T-helper 1 cell treated with Interleukin-12 subunit alpha and Interleukin-12 subunit beta and Interleukin-4 antibody, amounts not matched to agents 30 μg/mL and 1 μg/mL, for 36 hours (primary cell): ENCODE data around the gene MPP2.

Source experiments
- H3K27ac Mint-ChIP-seq: one replicate; pipeline ENCODE4 v1.8.0; 2021; ENCODE audit warnings: mild to moderate bottlenecking, mixed read lengths
- H3K27me3 Mint-ChIP-seq: one replicate; pipeline ENCODE4 v1.8.0; 2021; ENCODE audit warnings: low read depth, mixed read lengths
- H3K36me3 Mint-ChIP-seq: one replicate; pipeline ENCODE4 v1.8.0; 2021; ENCODE audit warnings: low read depth, mixed read lengths
- H3K4me1 Mint-ChIP-seq: one replicate; pipeline ENCODE4 v1.8.0; 2021; ENCODE audit warnings: low read depth, mixed read lengths
- H3K4me3 Mint-ChIP-seq: one replicate; pipeline ENCODE4 v1.8.0; 2021; ENCODE audit warnings: mild to moderate bottlenecking, moderate library complexity, mixed read lengths
- H3K9me3 Mint-ChIP-seq: one replicate; pipeline ENCODE4 v1.8.0; 2021; ENCODE audit warnings: mixed read lengths

The MPP2 gene

DNA sequence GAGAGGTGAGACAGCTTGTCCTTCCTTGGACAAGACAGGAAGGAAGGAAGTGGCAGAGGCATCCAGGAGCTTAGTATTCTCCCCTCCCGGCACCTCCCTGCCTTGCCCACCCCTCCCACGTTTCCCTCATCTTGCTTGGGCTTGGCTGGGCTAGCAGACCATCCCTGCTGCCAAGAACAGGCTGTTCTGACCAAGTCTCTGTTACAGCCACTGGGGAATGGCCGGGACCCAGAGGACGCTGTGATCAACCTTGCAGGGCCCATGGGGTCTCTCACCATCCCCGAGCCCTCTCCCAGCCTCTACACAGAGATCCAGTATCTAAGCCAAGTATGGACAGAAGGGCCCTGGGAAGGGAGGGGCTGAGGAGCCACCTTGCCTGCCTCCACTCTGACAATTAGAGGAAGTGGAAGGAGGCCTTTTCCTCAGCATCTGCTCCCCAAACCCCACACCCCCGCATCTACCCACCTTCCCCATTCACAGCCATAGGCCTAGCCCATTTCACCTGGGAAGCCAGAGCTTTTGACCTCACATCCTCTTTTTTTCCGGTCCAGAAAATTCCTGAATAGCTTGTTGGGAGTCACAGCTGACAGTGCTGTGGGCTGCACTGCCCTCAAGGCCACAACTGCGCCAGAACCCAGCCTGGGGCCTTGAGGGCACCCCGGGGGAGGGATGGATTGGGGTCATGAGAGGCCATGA, 46.3 kb downstream of the MPP2 start:
- Mint-ChIP-seq H3K27me3 (no peaks in the 10 kb centered on the region), H3K36me3 (no peaks in the 10 kb centered on the region), H3K4me3 (no peak overlapping the region), H3K9me3 (no peaks in the 10 kb centered on the region), H3K27ac (no peak overlapping the region), H3K4me1 (no peaks in the 10 kb centered on the region)

DNA sequence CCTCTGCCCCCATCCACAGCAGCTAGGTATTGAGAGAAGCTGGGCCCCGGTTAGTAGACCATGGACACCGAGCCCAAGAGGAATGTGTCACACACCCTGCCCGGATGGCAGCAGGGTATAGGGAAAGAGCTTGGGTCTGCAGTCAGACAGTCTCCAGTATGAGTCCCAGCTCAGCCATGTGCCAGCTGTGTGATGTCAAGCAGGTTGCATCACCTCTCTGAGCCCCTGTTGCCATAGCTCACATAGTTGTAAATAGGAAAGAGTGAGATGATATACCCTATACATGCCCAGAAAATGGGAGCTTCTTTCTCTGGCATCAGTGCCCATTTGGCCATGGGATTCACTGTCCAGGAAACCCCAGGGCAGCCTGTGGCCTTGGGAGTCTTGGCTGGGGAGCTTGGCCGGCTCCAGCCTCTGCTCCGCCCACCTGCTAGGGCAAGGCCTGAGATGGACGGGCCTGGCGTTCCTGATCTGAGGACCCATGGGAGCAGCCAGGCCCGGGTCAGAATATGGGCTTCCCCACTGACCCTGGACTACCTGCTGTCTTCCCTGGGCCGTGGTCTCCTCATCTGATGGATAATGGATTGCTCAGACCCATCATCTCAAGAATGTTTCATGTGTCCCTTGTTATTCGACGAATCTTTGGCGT, 47.1 kb downstream of the MPP2 start:
- H3K27ac Mint-ChIP-seq: no peak overlapping the region
- H3K36me3 Mint-ChIP-seq: no peaks in the 10 kb centered on the region
- no peaks in the 10 kb centered on the region for H3K4me1 Mint-ChIP-seq
- no peak overlapping the region for H3K4me3 Mint-ChIP-seq
- no peaks in the 10 kb centered on the region for H3K27me3 Mint-ChIP-seq
- H3K9me3 Mint-ChIP-seq: no peaks in the 10 kb centered on the region

DNA sequence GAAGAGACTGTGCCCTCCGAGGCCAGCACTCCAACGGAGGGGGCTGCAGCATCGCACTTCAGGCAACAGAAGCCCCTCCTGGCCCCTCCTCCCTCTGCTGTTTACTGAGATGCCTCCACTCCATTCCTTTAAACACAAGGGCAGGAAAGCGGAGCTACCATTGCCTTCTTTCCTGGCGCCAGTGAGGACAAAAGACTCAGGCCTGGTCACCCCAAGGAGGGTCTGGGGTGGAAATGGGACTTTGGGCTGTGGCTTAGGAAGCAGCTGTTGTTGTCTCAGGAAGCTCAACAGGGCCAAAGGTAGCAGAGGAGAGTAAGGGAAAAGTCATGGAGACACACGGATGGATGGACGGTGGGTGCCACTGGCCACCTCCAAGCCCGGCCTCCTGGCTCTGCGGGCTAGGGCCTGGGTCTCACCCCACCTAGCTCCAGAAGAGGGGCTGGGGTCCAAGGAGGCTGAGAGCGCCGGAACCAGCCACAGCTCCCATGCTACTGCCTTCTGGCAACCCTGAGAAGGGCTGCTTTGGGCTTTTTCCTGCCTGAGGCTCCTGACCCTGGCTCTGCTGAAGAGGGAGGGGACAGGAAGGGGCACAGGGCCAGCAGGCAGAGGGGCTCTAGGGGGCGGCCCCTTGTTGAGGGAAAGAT, 49.3 kb downstream of the MPP2 start:
- Mint-ChIP-seq H3K27me3 (no peaks in the 10 kb centered on the region), H3K27ac (no peak overlapping the region), H3K4me1 (no peaks in the 10 kb centered on the region), H3K4me3 (no peak overlapping the region), H3K36me3 (no peaks in the 10 kb centered on the region), H3K9me3 (no peaks in the 10 kb centered on the region)

DNA sequence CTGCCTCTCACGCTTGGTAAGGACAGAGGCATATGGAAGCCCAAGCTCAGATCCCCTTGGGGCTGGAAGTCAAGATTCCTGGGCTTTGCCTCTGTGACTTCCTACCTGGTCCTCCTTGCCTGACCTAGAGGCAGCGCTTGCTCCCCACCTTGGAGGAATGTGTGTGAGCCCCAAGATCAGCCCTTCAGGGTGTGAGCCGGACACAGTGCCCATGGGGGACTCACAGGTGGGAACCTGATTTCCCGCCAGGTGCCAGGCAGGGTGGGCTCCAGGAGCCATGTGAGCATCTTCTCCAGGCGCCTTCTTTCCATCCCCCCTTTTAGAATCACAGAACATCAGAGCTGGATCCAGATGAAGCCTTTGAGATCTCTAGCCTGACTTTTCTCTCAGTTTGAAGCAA, 50.2 kb downstream of the MPP2 start:
- Mint-ChIP-seq H3K36me3 (no peaks in the 10 kb centered on the region), H3K27ac (no peak overlapping the region), H3K4me3 (no peak overlapping the region), H3K4me1 (no peaks in the 10 kb centered on the region), H3K27me3 (no peaks in the 10 kb centered on the region), H3K9me3 (no peaks in the 10 kb centered on the region)

DNA sequence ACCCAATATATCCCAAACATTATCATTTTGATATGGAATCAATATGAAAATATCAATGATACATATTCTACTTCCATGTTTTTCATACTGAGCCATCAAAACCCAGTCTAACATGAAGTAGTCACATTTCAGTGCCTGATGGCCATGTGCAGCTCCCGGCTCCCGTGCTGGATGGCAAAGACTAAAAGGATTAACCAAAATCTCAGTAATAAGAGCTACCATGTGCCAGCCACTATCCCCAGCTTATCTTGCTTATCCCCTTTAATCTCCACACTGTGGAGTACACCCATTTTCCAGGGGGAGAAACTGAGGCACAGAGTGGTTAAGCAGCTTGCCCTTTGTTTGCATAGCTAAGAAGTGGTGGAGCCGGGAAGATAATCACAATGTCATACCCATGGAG, 51.2 kb downstream of the MPP2 start:
- Mint-ChIP-seq H3K27ac (no peak overlapping the region), H3K4me3 (no peak overlapping the region), H3K4me1 (no peaks in the 10 kb centered on the region), H3K36me3 (no peaks in the 10 kb centered on the region), H3K9me3 (no peaks in the 10 kb centered on the region), H3K27me3 (no peaks in the 10 kb centered on the region)

DNA sequence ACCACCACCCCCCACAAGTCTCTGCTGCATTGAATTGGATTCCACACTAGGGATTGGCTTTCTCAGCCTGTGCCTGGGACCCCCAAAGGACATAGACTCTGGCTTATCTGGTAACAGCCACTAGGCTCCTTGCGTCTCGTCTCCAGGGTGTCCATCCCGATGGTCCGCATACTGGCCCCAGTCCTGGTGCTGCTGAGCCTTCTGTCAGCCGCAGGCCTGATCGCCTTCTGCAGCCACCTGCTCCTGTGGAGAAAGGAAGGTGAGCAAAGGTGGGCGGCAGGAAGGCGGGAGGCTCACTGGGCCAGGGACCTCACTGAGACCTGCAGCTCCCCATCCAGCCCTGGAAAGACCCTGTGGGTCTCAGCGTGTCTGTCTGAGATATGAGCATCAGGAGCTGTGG, 52.3 kb downstream of the MPP2 start:
- H3K27me3 Mint-ChIP-seq: peaks cover under 1% of the 10 kb centered on the region
- no peaks in the 10 kb centered on the region for H3K9me3 Mint-ChIP-seq

DNA sequence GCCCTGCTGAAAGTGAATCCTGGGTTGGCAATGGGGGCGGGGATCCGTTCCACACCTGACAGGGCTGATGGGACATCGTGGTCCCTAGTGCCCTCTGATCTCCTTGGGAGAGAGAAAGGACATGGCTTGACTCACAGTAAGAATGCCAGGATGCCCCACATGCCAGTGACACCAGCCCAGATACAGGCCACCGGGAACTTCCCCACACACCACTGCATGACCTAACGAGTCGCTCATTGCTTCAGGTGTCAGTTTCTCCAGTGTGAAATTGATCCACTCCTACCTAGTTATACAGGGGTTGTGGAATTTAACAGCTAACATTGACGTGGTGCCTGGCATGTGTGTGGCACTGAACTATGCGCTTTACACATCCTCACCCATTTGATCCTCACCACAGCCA, 52.8 kb downstream of the MPP2 start:
- no peak overlapping the region for H3K4me3 Mint-ChIP-seq
- H3K27ac Mint-ChIP-seq: no peak overlapping the region
- H3K9me3 Mint-ChIP-seq: no peaks in the 10 kb centered on the region
- no peaks in the 10 kb centered on the region for H3K36me3 Mint-ChIP-seq
- peaks cover 5% of the 10 kb centered on the region for H3K27me3 Mint-ChIP-seq
- H3K4me1 Mint-ChIP-seq: no peaks in the 10 kb centered on the region

More for the DNA sequence above, 52.3 kb downstream of the MPP2 start:
- Mint-ChIP-seq H3K27ac (no peak overlapping the region), H3K4me1 (no peaks in the 10 kb centered on the region), H3K4me3 (no peak overlapping the region), H3K36me3 (no peaks in the 10 kb centered on the region)

DNA sequence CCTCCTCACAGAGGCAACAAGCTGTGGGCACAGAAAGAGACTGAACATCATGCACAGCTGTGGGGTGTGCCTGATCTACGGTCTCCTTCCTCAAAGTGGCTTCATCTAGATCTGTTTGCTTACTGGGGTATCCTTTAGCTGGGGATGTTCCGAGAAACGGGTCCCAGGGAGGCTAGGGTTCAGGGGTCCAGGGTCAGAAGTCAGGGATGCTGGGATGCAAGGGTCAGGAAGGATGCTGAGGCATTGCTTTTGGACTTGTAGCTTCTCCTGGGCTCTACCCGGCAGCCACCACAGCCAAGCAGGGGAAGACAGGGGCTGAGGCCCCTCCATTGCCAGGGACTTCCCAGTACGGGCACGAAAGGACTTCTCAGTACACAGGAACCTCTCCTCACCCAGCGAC, 53.8 kb downstream of the MPP2 start:
- peaks cover 5% of the 10 kb centered on the region for H3K27me3 Mint-ChIP-seq

DNA sequence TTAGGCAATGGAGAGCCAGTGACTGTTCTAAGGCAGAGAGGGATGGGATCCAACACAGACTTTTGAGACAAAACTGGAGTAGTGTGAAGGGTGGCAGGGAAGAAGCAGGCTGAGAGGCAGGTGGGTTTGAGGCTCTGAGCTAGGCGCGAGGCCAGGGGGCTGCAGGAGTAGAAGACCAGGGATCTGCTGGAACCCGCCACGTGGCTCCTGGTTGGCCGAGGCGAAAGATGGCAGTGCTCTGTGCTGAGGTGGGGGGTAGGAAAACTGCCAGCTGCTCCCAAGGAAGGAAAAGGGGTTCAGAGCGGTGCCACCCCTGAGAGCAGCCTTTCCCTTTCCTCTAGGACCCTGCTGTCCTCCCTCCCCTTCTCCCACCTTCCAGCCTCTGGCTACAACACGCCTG, 54.8 kb downstream of the MPP2 start:
- no peaks in the 10 kb centered on the region for H3K9me3 Mint-ChIP-seq
- no peak overlapping the region for H3K27ac Mint-ChIP-seq

More for the DNA sequence above, 53.8 kb downstream of the MPP2 start:
- Mint-ChIP-seq H3K27ac (no peak overlapping the region), H3K4me3 (no peak overlapping the region), H3K9me3 (no peaks in the 10 kb centered on the region), H3K4me1 (no peaks in the 10 kb centered on the region), H3K36me3 (no peaks in the 10 kb centered on the region)

DNA sequence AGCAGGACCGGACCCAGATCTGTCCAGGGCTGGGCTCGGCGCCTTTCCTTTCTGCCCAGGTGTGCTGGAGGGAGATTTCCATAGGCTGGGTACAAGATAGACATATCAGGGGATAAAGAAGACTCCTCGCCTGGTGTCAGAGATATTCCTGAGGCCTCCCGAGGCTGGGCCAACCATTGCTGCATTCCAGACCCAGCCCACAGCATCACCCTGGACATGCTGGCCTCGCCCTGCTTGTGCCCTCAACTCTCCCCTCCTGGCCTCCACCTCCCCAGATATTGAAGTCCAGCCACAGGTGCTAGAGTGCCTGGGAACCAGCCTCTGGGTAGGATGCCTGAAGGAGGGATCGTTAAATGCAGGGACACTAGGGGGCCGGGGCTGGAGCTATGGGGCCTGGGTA, 58.2 kb downstream of the MPP2 start:
- H3K9me3 Mint-ChIP-seq: no peaks in the 10 kb centered on the region

More for the DNA sequence above, 54.8 kb downstream of the MPP2 start:
- Mint-ChIP-seq H3K36me3 (no peaks in the 10 kb centered on the region), H3K27me3 (peaks cover 6% of the 10 kb centered on the region), H3K4me3 (no peak overlapping the region), H3K4me1 (no peaks in the 10 kb centered on the region)

DNA sequence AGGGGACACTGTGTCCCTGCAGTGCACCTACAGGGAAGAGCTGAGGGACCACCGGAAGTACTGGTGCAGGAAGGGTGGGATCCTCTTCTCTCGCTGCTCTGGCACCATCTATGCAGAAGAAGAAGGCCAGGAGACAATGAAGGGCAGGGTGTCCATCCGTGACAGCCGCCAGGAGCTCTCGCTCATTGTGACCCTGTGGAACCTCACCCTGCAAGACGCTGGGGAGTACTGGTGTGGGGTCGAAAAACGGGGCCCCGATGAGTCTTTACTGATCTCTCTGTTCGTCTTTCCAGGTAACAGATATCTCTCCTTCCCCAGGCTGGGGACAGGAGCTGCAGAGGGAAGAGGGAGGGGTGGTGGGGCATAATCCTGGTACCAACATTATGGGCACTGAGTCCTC, 58.7 kb downstream of the MPP2 start:
- H3K36me3 Mint-ChIP-seq: no peaks in the 10 kb centered on the region
- no peak overlapping the region for H3K4me3 Mint-ChIP-seq
- H3K9me3 Mint-ChIP-seq: no peaks in the 10 kb centered on the region
- no peak overlapping the region for H3K27ac Mint-ChIP-seq
- peaks cover 8% of the 10 kb centered on the region for H3K27me3 Mint-ChIP-seq
- no peaks in the 10 kb centered on the region for H3K4me1 Mint-ChIP-seq

More for the DNA sequence above, 58.2 kb downstream of the MPP2 start:
- no peak overlapping the region for H3K27ac Mint-ChIP-seq
- peaks cover 8% of the 10 kb centered on the region for H3K27me3 Mint-ChIP-seq
- no peaks in the 10 kb centered on the region for H3K4me1 Mint-ChIP-seq
- H3K4me3 Mint-ChIP-seq: no peak overlapping the region
- H3K36me3 Mint-ChIP-seq: no peaks in the 10 kb centered on the region

DNA sequence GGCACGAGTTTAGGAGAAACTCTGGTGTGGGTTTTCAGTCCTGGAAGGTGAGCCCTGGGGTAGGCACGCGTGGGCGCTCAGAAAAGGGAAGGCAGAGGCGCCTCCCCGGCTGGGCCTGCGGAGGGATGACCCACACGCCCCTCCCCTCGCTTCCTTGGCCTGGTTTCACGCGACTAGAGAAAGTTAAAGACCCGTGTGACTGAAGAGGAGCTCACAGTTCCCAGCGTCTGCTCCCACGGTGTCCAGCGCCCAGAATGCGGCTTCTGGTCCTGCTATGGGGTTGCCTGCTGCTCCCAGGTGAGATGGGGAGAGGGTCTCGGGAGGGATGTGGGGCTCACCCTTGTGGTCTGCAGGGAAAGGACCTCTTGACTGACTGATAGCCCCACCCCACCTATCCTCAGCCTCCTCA, 60.4 kb downstream of the MPP2 start, which contains the start of gene CD300LG:
Gene CD300LG (plus strand): TSS at position 214 of the 409 bp plus-strand sequence. CDS start 41 bp downstream, at position 255.
- H3K4me1 Mint-ChIP-seq: no peaks in the 10 kb centered on the region
- no peaks in the 10 kb centered on the region for H3K9me3 Mint-ChIP-seq
- H3K4me3 Mint-ChIP-seq: no peak within 1 kb of the TSS
- H3K27ac Mint-ChIP-seq: no peak within 1 kb of the TSS
- peaks cover 8% of the 10 kb centered on the region for H3K27me3 Mint-ChIP-seq
- H3K36me3 Mint-ChIP-seq: no peaks in the 10 kb centered on the region

DNA sequence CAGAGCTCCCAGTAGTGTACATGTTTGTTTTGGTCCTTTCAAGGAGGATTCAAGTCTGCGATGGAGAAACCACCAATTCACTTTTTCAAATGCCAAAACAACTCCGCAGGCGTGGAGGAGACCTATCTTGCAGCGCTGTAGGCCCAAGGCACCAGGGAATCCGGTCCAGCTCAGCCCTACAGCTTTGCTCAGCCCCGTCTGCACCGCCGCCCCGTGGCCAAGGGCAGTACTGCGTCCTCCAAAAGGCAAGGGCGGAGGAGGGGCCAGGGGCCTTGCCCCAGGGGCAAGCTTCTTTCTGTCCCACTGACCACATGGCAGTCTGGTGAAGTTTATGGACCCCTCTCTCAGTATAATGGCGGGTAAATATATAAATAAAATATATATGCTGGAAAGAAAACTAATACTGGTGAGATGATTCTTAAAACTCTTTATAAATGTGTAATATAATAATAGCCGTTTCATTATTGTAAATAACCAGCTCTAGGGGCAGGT, 61.1 kb downstream of the MPP2 start:
- H3K4me1 Mint-ChIP-seq: no peaks in the 10 kb centered on the region
- H3K4me3 Mint-ChIP-seq: no peak overlapping the region
- no peaks in the 10 kb centered on the region for H3K9me3 Mint-ChIP-seq
- peaks cover 8% of the 10 kb centered on the region for H3K27me3 Mint-ChIP-seq
- no peak overlapping the region for H3K27ac Mint-ChIP-seq
- H3K36me3 Mint-ChIP-seq: no peaks in the 10 kb centered on the region

DNA sequence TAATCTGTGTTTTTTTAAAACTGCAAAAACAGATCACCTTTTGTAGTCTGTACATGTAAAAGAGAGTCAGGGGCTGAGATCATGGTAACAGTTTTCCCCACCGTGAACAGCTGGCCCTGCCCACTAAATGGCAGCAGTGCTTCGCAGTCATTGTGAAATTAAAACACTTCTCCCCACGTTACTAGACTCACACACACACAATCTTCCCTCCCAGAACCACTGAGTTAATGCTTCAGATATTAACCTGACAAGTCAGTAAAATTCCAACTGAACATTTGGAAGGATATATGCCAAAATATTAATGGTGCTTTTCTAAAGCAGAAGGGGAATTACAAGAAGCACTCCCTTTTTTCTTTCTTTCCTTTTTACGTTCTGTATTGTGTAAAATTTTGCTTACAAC, 61.6 kb downstream of the MPP2 start:
- Mint-ChIP-seq H3K27ac (no peak overlapping the region), H3K9me3 (no peaks in the 10 kb centered on the region), H3K4me3 (no peak overlapping the region), H3K36me3 (no peaks in the 10 kb centered on the region), H3K4me1 (no peaks in the 10 kb centered on the region), H3K27me3 (peaks cover 8% of the 10 kb centered on the region)

DNA sequence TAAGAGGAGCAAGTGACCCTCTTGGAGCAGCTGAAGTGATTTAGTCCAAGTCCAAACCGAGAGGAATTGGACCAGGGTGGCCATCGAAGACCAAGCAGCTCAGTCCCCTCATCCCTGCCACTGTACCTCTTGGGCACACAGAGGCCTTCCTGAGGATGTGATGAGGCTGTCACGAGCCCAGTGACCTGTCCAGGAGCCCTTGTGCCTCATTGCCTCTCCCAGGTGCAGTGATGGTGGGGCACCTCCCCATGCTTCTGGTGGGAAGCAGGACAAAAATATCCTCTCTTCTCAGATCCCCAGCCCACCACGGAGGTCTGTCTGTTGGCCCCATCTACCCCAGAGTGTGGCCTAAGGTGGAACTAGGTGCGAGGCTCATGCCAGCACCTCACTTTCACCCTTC, 63.1 kb downstream of the MPP2 start:
- H3K27ac Mint-ChIP-seq: no peak overlapping the region
- no peak overlapping the region for H3K4me3 Mint-ChIP-seq
- H3K36me3 Mint-ChIP-seq: no peaks in the 10 kb centered on the region
- H3K4me1 Mint-ChIP-seq: no peaks in the 10 kb centered on the region
- peaks cover 11% of the 10 kb centered on the region for H3K27me3 Mint-ChIP-seq
- H3K9me3 Mint-ChIP-seq: no peaks in the 10 kb centered on the region
